Activated naive CD4-positive, alpha-beta T cell treated with anti-CD3 and anti-CD28 coated beads, Interleukin-2, amount 50 U/mL, for 72 hours (primary cell): Measurements from ENCODE around the gene CEBPZ. TPM values are rescaled to one million over a fixed set of nuclear protein-coding genes. Genes with fewer than 3 reads are reported as not detected.
A peak's percentile ranks its signal among the peaks of the same experiment; 100 is the strongest.
"Not testable (repeated sequence)": the region's sequence is repeated elsewhere in the genome, so short reads cannot be mapped to it uniquely, and the experiment has no call there.

Source experiments
- ATAC-seq, 2 donors: fragments of 150-1000 bp; cut with Tn5 transposase; 2 replicates each; pipeline ENCODE4 v1.10.0; 2021; ENCODE audit warnings: mild to moderate bottlenecking in 2 of 2, moderate library complexity in 2 of 2
- DNase-seq, 2 donors: peaks; one replicate each; pipeline ENCODE4 v3.0.0; 2021 to 2022; ENCODE audit warnings: low spot score in 2 of 2
- H3K27ac Mint-ChIP-seq, 2 donors: one replicate each; pipeline ENCODE4 v1.8.0; 2022; ENCODE audit warnings: mild to moderate bottlenecking in 2 of 2, mixed read lengths in 2 of 2
- H3K36me3 Mint-ChIP-seq, 2 donors: one replicate each; pipeline ENCODE4 v1.8.0; 2022; ENCODE audit warnings: mixed read lengths in 2 of 2
- H3K9me3 Mint-ChIP-seq, 2 donors: one replicate each; pipeline ENCODE4 v1.8.0; 2022; ENCODE audit warnings: mixed read lengths in 2 of 2
- total RNA-seq, 2 donors: library from RNA; stranded (reverse); gene quantifications; one replicate each; pipeline ENCODE4 v1.2.3, GENCODE V29; 2022

CEBPZ gene
- total RNA-seq, 2 donors from 2014 or later: 60.6 to 79.1 TPM

- Mint-ChIP-seq H3K36me3 (peaks cover 9 to 20% of the 10 kb centered on the region in 2 donors), H3K27ac (peak overlapping the region; percentile 97 to 100)
- ATAC-seq, H3K9me3 Mint-ChIP-seq, DNase-seq: not testable (repeated sequence)
Measured at GRCh38 chr2:37195862-37196319, 35.5 kb downstream of the CEBPZ start.

DNA sequence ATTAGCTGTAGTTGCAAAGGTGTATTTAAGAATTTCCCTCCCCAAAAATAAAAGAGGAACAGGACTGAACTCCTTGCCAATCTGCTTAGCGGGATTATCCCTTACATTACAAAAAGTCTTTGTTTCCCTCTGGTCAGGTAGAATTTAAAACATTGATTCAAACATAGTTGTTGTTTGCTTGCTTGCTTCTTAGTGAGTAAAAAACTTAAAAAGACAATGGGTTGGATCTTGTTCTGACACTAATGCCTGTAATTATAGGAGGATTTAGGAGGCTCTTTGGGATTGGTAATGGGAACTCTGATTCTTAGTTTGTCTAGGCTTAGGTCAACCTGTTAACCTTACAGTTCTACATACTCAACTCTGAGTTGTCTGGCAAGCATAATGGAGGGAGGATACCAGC, 38.8 kb downstream of the CEBPZ start:
- DNase-seq (no peak), ATAC-seq (no peak)
- H3K9me3 Mint-ChIP-seq: no peaks in the 10 kb centered on the region
- peaks cover 9 to 13% of the 10 kb centered on the region in 2 donors for H3K36me3 Mint-ChIP-seq
- H3K27ac Mint-ChIP-seq: no peak overlapping the region

DNA sequence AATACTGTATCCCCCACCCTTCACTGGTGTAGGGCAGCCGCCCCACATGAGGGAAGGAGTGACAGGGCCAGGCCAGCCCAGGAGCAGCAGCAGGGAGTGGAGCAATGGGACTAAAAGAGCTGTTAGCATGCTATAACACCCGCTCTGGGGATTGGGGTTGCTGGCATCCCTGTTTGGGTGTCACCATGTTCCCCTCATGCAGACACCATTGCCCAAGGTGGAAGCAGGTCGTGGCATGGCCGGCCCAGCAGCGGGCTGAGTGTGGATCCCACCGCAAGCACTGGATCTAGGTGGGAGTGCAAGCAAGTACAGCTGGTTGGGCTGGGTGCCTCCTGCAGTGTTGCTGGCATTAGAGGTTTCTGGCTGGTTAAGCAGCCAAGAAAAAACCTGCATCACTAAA, 39.6 kb downstream of the CEBPZ start:
- H3K36me3 Mint-ChIP-seq: peaks cover 9 to 13% of the 10 kb centered on the region in 2 donors
- DNase-seq (no peak), ATAC-seq (no peak)
- H3K27ac Mint-ChIP-seq: no peak overlapping the region
- H3K9me3 Mint-ChIP-seq: no peaks in the 10 kb centered on the region

GRCh38 chr2:37191253-37191652, 40.1 kb downstream of the CEBPZ start:
- Mint-ChIP-seq H3K36me3 (peaks cover 6 to 9% of the 10 kb centered on the region in 2 donors), H3K27ac (no peak overlapping the region), H3K9me3 (no peaks in the 10 kb centered on the region)
- no peak for DNase-seq
- no peak for ATAC-seq

DNA sequence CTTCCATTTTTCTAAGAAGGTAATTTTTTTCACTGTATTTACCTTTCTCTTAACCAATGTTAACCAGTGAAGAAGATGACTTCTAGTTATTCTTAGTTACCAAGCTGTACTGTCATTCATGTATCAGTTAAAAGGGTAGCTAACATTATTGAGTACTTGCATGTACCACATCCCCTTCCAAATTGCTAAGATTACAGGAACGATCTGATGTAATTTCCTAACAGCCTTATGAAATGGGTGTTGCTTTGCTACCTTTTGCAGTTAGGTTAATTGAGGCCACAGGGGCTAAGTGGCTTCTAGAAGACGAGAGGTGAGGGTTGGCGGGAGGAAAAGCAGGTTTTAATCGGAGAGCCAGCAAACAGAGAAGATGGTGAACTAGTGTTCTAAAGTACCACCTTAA, 41.1 kb downstream of the CEBPZ start:
- Mint-ChIP-seq H3K36me3 (peaks cover 0 to 2% of the 10 kb centered on the region in 2 donors), H3K9me3 (no peaks in the 10 kb centered on the region), H3K27ac (peak overlapping the region in 1 of 2 donors; percentile 6)
- DNase-seq: no peak
- peak in 1 of 2 donors; percentile 41 for ATAC-seq

DNA sequence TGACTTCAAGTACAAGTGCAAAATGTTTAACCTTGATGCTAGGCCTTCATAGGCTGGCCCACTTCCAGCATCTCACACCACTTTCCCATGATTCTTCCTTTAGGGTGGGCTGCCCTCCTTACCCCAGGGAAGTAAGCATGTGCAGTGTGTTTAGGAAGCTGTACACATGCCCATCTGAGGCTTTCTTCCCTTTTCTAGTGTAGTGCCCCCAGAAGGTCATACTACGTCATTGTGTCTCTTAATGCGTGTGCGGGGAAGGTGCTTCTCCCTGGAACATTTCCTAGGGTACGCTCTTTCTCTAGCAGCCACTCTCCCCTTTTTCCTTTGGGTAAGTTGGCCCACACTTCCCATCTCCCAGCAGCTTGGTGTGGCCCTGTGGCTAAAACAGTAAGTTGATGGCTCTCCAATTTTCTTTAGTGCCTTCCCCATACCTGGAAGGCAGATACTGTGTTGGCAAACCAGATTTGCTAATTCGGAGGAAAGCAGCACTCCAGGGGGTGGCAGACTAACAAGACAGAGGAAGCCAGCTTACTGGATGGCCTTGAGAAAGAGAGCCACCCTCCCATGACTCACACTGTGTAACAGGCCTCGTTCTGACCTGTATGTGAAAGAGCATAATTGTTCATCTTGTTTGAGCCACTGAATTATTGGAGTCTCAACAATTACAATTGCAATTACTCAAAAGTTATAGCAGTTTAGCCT, 41.8 kb downstream of the CEBPZ start:
- Mint-ChIP-seq H3K36me3 (no peaks in the 10 kb centered on the region), H3K27ac (no peak overlapping the region), H3K9me3 (no peaks in the 10 kb centered on the region)
- ATAC-seq: peak; percentile 34 to 66
- no peak for DNase-seq

- ATAC-seq (no peak), DNase-seq (no peak)
- no peak within 1 kb of the TSS for H3K27ac Mint-ChIP-seq
- H3K36me3 Mint-ChIP-seq: no peaks in the 10 kb centered on the region
- H3K9me3 Mint-ChIP-seq: no peaks in the 10 kb centered on the region
Measured at GRCh38 chr2:37188570-37188969, 42.8 kb downstream of the CEBPZ start, which contains the start of gene SULT6B1. TSS of gene SULT6B1 (minus strand) at chr2:37188670. CDS start at chr2:37188640, 30 bp downstream.

DNA sequence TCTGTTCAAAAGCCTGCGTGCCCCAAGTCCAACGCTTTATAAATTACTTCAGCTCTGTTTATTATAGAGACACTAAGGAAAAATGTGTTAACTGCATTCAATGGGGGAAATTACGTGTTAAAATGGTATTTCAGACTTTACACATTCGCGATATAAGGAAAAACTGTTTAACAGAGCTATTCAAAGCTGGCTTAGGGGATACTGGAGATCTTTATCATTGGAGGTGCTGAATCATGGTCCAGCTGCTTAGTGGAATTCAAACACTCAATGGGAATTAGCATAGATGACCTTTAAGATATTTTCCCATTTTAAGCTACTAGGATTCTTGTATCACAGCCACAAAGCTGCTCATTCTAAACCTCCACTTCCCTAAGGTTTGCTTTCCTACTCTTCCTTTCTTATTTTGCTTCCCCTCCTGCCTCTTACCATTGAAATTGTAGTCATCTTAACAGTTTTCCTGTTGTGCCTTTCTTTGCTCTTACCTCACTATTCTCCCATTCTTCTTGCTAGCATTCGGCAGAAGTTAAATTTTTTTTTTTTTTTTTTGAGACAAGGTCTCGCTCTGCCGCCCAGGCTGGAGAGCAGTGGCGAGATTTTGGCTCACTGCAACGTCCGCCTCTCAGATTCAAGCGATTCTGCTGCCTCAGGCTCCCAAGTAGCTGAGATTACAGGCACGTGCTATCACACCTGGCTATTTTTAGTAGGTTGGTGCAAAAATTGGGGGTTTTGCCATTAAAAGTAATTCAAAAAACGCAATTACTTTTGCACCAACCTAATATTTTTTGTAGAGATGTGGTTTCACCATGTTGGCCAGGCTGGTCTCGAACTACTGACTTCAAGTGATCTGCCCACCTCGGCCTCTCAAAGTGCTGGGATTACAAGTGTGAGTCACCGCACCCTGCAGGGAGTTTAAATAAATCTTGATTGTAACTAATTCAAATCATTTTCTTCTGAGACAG, 49.4 kb downstream of the CEBPZ start:
- Mint-ChIP-seq H3K9me3 (no peaks in the 10 kb centered on the region), H3K36me3 (no peaks in the 10 kb centered on the region), H3K27ac (no peak overlapping the region)
- ATAC-seq (no peak), DNase-seq (no peak)

DNA sequence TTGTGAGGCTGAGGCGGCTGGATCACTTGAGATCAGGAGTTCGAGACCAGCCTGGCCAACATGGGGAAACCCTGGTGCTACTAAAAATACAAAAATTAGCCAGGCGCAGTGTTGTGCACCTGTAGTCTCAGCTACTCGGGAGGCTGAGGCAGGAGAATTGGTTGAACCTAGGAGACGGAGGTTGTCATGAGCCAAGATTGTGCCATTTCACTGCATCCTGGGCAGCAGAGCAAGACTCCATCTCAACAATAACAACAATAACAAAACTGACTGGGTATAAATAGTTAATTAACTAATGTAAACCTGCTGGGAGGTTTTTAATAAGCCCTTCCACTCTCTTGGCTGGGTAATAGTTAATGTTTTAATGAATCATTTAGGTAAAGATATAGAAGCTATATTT, 50.8 kb downstream of the CEBPZ start:
- H3K9me3 Mint-ChIP-seq: no peaks in the 10 kb centered on the region

DNA sequence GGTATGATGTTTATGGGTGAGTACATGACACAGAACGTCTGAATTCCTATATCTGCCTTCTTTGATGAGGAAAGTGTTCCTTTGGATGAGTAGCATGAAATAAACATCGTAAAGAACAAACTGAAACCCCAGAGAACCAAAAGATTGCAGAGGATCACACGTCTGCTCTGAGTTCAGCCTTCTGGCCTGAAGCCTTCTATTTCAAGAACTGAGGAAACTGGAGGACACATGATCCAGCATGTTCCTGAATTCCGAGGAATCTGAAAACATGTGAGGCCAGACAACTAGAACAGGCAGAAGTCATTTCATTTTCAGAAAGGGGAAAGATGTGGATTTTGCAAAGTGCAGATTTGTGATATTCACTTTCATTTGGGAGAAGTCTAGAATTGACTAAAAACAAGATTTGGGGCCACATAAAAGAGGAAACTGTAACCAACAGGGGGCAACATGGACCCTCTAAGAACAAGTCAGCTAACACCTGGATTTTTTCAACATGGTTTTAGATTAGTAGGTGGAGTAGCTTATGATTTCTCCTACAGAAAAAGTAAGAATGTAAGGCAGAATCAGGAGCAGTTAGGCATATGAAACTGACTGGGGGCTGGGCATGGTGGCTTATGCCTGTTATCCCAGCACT, 51.3 kb downstream of the CEBPZ start:
- no peak overlapping the region for H3K27ac Mint-ChIP-seq
- ATAC-seq (no peak), DNase-seq (no peak)
- H3K36me3 Mint-ChIP-seq: no peaks in the 10 kb centered on the region
- H3K9me3 Mint-ChIP-seq: no peaks in the 10 kb centered on the region

More for the DNA sequence above, 50.8 kb downstream of the CEBPZ start:
- Mint-ChIP-seq H3K27ac (no peak overlapping the region), H3K36me3 (no peaks in the 10 kb centered on the region)
- ATAC-seq (no peak), DNase-seq (no peak)

GRCh38 chr2:37173741-37174140, 57.7 kb downstream of the CEBPZ start:
- Mint-ChIP-seq H3K9me3 (no peaks in the 10 kb centered on the region), H3K36me3 (no peaks in the 10 kb centered on the region), H3K27ac (no peak overlapping the region)
- no peak for ATAC-seq
- no peak for DNase-seq

DNA sequence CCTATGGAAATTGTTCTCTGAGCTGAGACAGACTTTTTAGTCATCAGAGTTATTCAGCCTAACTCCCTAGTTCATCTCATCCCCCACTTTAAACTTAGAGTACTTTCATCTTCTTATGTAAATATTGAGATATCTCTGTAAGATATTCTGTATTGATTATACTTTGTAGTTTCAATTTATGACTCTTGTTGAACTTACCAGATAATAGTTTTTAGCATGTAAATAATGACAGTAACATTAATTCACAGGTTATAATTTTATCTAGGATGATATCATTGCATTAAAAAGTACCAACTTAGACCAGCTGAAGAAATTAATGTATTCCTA, 59.8 kb downstream of the CEBPZ start:
- Mint-ChIP-seq H3K27ac (no peak overlapping the region), H3K9me3 (no peaks in the 10 kb centered on the region), H3K36me3 (no peaks in the 10 kb centered on the region)
- ATAC-seq (no peak), DNase-seq (no peak)

- H3K36me3 Mint-ChIP-seq: peaks cover 6 to 13% of the 10 kb centered on the region in 2 donors
- ATAC-seq: peak; percentile 82 to 86
- no peak for DNase-seq
- H3K27ac Mint-ChIP-seq: no peak overlapping the region
- peaks cover 10 to 13% of the 10 kb centered on the region in 2 donors for H3K9me3 Mint-ChIP-seq
Measured at GRCh38 chr2:37168217-37168981, 63.0 kb downstream of the CEBPZ start.

DNA sequence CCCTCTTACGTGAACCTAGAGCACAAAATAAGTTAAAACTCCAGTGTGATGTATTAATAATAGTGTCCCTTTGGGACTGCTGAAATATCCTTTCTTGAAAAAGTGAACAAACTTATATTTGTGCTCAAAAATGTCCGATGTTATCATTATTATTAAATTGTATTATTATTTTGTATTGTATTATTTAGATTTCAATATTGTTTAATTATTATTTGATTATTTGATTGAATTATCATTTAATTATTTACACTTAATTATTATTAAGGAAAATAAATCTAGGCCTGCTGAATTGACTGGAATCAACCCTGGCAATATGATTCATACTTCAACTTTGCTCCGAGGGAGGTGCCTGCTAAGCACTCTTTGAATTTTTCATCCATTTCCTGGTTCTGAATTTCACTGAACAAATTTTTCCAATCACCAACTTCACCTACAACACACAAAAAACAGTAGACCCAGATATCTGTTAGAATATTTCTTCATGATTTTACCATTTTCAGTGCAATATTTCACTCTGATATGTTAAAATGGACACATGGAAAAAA, 63.7 kb downstream of the CEBPZ start:
- ATAC-seq: no peak
- Mint-ChIP-seq H3K9me3 (peaks cover 10 to 13% of the 10 kb centered on the region in 2 donors), H3K36me3 (peaks cover 6 to 13% of the 10 kb centered on the region in 2 donors), H3K27ac (no peak overlapping the region)
- DNase-seq: no peak

DNA sequence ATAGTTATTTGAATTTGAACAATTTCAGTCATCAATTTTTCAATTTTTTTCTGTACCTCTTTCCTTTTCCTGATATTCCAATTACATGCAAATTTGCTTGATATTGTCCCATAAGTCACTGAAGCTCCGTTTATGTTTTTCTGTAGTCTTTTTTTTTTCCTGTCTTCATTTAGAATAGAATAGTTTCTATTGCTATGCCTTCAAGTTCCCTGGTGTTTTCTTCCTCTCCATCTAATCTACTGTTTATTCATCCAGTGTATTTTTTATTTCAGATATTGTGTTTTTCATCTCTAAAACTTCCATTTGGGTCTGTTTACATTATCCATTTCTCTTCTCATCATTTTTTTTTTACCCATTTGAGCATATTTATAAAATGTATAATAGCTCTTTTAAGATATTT, 66.6 kb downstream of the CEBPZ start:
- DNase-seq (no peak), ATAC-seq (no peak)
- Mint-ChIP-seq H3K27ac (no peak overlapping the region), H3K36me3 (peaks cover 6 to 13% of the 10 kb centered on the region in 2 donors), H3K9me3 (peaks cover 10 to 13% of the 10 kb centered on the region in 2 donors)
